ENCODE measurements around the gene PTPRD.

DNA sequence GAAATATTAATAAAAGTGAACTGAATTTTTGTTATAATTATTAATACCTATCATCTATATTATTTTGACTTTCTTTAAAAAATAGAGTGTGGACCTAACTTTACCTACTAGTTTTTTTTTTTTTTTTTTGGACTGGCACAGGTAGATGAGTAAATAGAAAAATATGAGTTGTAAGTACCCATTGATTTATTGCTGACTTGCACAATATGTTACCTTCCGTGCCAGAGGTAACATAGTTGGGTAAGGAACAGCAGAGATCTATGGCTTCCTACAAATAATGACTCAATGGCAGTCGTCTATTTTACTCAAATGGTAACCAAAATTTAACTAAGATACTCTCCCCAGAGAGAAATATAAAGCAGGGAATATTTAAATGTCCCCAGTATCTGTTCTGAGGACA, 1212.8 kb downstream of the PTPRD start:
- TF ChIP-seq POLR2AphosphoS5 (IDR thresholded peaks at IDR 0.05; ENCODE audit: low read depth, low read length) = no peak
- TF ChIP-seq, protein P1, sequence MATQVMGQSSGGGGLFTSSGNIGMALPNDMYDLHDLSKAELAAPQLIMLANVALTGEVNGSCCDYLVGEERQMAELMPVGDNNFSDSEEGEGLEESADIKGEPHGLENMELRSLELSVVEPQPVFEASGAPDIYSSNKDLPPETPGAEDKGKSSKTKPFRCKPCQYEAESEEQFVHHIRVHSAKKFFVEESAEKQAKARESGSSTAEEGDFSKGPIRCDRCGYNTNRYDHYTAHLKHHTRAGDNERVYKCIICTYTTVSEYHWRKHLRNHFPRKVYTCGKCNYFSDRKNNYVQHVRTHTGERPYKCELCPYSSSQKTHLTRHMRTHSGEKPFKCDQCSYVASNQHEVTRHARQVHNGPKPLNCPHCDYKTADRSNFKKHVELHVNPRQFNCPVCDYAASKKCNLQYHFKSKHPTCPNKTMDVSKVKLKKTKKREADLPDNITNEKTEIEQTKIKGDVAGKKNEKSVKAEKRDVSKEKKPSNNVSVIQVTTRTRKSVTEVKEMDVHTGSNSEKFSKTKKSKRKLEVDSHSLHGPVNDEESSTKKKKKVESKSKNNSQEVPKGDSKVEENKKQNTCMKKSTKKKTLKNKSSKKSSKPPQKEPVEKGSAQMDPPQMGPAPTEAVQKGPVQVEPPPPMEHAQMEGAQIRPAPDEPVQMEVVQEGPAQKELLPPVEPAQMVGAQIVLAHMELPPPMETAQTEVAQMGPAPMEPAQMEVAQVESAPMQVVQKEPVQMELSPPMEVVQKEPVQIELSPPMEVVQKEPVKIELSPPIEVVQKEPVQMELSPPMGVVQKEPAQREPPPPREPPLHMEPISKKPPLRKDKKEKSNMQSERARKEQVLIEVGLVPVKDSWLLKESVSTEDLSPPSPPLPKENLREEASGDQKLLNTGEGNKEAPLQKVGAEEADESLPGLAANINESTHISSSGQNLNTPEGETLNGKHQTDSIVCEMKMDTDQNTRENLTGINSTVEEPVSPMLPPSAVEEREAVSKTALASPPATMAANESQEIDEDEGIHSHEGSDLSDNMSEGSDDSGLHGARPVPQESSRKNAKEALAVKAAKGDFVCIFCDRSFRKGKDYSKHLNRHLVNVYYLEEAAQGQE (IDR thresholded peaks at IDR 0.05; ENCODE audit: insufficient read depth in 1 of 2, low read depth in 2 of 2, low read length in 2 of 2) = no peak
- no peak for TF ChIP-seq TAF1 (IDR thresholded peaks at IDR 0.05; ENCODE audit: borderline replicate concordance, insufficient read depth, low read length)

Measured in PFSK-1 (cell line).